Lower leg skin (tissue), 3 donors: ENCODE measurements around the gene POPDC2.

Experiments
- POLR2A ChIP-seq, 2 donors: fragments of 450-650 bp; IDR thresholded peaks; one replicate each; pipeline ENCODE4 v1.6.1; 2016 to 2017; ENCODE audit warnings: antibody characterized with exemption in 2 of 2, mild to moderate bottlenecking in 1 of 2, moderate library complexity in 1 of 2
- TF ChIP-seq, protein P1 (sequence below), 3 donors: fragments of 450-650 bp; IDR thresholded peaks; one replicate each; pipeline ENCODE4 v1.5.1; 2016; ENCODE audit warnings: antibody characterized with exemption in 3 of 3, mild to moderate bottlenecking in 3 of 3, moderate library complexity in 2 of 3

DNA sequence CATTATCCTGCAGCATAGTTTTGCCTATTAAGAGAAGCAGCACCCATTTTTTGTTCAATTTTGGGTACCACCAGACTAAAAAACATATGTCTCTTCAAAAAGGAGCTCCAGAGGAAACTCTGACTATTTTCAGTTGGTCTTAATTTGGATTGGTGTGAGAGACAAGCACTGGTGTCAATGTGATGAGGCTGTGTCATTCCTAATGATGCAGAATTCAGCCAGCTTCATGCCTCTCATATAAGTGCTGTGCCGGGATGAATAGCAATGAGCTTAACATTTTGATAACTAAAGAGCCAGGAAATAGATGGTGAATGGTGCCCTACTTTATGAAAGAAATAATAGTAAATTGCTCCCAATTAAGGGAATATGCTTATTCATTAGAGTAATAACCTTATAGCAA, 15.9 kb downstream of the POPDC2 start:
- TF ChIP-seq POLR2A (IDR thresholded peaks at IDR 0.05): no peak
- TF ChIP-seq, protein P1, sequence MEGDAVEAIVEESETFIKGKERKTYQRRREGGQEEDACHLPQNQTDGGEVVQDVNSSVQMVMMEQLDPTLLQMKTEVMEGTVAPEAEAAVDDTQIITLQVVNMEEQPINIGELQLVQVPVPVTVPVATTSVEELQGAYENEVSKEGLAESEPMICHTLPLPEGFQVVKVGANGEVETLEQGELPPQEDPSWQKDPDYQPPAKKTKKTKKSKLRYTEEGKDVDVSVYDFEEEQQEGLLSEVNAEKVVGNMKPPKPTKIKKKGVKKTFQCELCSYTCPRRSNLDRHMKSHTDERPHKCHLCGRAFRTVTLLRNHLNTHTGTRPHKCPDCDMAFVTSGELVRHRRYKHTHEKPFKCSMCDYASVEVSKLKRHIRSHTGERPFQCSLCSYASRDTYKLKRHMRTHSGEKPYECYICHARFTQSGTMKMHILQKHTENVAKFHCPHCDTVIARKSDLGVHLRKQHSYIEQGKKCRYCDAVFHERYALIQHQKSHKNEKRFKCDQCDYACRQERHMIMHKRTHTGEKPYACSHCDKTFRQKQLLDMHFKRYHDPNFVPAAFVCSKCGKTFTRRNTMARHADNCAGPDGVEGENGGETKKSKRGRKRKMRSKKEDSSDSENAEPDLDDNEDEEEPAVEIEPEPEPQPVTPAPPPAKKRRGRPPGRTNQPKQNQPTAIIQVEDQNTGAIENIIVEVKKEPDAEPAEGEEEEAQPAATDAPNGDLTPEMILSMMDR (IDR thresholded peaks at IDR 0.05): no peak
